ENCODE data around the gene PHACTR1. TPM values are rescaled to one million over a fixed set of nuclear protein-coding genes. Genes with fewer than 3 reads are reported as not detected.

Gene PHACTR1
- total RNA-seq, 1 experiment from 2014 or later = 0.05 TPM

DNA sequence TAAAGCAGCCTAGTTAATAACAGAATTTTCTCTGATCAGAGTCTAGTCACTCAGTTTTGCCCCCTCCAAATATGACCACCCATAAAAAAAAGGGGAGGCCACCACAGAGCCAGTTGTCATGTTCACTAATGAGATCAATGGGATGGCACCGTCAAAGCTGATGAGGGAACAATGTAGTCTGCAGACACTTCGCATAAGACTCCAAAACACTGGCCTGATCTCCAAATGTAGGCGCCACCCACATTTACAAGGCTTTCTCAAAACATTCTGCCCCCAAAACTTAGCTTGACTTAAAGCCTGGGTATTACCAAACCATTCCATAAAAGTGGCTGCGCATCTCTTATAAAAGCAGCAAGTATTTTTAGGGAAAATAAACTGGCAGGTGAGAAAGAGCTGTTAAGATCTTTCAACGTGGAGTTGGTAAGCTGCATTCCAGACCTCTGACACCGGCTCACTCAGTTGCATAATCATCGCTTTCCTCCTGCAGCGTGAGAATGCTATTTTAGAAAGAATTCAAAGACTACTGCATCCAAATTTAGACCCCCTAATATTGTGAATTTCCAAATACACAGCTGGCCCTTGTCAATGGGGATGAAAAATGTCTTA, 552.4 kb downstream of the PHACTR1 start:
- Histone ChIP-seq H3K36me3 (ENCODE audit: control insufficient read depth, insufficient read depth, low read length) (no peaks in the 10 kb centered on the region), H3K4me3 (ENCODE audit: low read depth in 2 of 2, low read length in 2 of 2) (no peak overlapping the region), H3K9me3 (ENCODE audit: control insufficient read depth, insufficient read depth, low read depth, low read length) (no peaks in the 10 kb centered on the region), H3K4me1 (ENCODE audit: control insufficient read depth, insufficient read depth, low read length) (no peaks in the 10 kb centered on the region), H3K27ac (ENCODE audit: low read length) (no peak overlapping the region), H3K27me3 (ENCODE audit: control insufficient read depth, insufficient read depth, low read length) (peaks cover 2% of the 10 kb centered on the region; the same call in 1 of the 2 replicates)
- intact Hi-C loops (cut with micrococcal nuclease; ENCODE audit: unreplicated experiment) (no loop called here), in situ Hi-C loops (cut with HindIII; ENCODE audit: low pct_unique_long_range_greater_than_20kb, low sequenced_read_pairs) (no loop called here)
- ATAC-seq (no peak), DNase-seq (ENCODE audit: low read depth, low spot score) (no peak)
- ChIA-PET CTCF (interaction anchor here (0.7 kb wide), 1 partner anchor 66 kb away, joined by 3 read pairs; no protein-coding TSS in a partner anchor), POLR2A (no interaction called here)
- TF ChIP-seq TCF7L2 (IDR thresholded peaks at IDR 0.05; ENCODE audit: low read depth, low read length) = no peak
- TF ChIP-seq, protein P1, sequence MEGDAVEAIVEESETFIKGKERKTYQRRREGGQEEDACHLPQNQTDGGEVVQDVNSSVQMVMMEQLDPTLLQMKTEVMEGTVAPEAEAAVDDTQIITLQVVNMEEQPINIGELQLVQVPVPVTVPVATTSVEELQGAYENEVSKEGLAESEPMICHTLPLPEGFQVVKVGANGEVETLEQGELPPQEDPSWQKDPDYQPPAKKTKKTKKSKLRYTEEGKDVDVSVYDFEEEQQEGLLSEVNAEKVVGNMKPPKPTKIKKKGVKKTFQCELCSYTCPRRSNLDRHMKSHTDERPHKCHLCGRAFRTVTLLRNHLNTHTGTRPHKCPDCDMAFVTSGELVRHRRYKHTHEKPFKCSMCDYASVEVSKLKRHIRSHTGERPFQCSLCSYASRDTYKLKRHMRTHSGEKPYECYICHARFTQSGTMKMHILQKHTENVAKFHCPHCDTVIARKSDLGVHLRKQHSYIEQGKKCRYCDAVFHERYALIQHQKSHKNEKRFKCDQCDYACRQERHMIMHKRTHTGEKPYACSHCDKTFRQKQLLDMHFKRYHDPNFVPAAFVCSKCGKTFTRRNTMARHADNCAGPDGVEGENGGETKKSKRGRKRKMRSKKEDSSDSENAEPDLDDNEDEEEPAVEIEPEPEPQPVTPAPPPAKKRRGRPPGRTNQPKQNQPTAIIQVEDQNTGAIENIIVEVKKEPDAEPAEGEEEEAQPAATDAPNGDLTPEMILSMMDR (IDR thresholded peaks at IDR 0.05) = no peak
- TF ChIP-seq, protein P2, sequence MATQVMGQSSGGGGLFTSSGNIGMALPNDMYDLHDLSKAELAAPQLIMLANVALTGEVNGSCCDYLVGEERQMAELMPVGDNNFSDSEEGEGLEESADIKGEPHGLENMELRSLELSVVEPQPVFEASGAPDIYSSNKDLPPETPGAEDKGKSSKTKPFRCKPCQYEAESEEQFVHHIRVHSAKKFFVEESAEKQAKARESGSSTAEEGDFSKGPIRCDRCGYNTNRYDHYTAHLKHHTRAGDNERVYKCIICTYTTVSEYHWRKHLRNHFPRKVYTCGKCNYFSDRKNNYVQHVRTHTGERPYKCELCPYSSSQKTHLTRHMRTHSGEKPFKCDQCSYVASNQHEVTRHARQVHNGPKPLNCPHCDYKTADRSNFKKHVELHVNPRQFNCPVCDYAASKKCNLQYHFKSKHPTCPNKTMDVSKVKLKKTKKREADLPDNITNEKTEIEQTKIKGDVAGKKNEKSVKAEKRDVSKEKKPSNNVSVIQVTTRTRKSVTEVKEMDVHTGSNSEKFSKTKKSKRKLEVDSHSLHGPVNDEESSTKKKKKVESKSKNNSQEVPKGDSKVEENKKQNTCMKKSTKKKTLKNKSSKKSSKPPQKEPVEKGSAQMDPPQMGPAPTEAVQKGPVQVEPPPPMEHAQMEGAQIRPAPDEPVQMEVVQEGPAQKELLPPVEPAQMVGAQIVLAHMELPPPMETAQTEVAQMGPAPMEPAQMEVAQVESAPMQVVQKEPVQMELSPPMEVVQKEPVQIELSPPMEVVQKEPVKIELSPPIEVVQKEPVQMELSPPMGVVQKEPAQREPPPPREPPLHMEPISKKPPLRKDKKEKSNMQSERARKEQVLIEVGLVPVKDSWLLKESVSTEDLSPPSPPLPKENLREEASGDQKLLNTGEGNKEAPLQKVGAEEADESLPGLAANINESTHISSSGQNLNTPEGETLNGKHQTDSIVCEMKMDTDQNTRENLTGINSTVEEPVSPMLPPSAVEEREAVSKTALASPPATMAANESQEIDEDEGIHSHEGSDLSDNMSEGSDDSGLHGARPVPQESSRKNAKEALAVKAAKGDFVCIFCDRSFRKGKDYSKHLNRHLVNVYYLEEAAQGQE (IDR thresholded peaks at IDR 0.05; ENCODE audit: insufficient read depth in 1 of 2, low read depth in 2 of 2, low read length in 1 of 2) = no peak
- no peak for TF ChIP-seq POLR2AphosphoS5 (IDR thresholded peaks at IDR 0.05; ENCODE audit: low read depth, low read length)
- TF ChIP-seq SIN3A (IDR thresholded peaks at IDR 0.05; ENCODE audit: borderline replicate concordance, insufficient read depth, low read depth, low read length) = no peak
- BruUV-seq (replicated peaks) = no TSS peak

DNA sequence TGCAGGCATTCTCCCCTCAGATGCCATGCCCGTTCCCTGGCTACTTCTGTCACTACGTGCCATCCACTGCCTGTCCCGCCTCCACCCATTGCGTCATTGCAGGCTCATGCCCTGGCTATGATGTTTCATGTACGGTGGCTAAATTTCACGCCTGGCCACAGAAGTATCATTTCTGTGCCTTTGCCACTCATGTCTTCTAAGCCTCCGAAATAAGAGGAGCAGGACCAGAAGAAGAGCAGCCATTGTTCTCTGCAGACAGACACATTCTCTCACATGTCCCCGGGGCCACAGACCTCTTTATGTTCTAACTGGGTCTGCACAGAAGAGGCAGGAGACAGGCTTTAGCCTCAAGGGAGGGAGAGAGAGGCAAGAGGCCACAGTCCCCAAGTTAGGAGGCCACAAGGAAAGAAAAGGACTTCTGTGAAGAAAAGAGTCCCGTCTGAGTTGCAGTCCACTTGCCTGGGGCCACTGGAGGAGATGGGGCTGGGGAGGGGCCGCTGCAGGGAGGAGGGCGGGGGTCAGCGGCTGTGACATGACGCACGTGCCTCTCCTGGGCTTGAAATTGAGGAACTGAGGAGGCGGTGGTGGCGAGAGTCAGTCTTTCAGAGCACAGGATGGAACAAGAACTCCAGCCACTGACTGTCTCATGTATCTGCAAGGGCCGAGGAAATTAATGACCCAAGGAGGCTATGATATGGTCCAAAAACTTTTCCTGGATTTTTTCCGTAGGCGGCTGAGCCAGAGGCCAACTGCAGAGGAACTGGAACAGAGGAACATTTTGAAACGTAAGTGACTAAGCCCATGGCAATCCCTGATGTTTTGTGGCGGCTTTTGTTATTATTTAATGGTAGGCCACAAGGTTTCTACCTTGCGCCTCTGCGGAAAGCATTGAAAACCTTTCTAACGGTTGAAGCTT, 555.8 kb downstream of the PHACTR1 start:
- TF ChIP-seq SIN3A (IDR thresholded peaks at IDR 0.05; ENCODE audit: borderline replicate concordance, insufficient read depth, low read depth, low read length) (no peak), TCF7L2 (IDR thresholded peaks at IDR 0.05; ENCODE audit: low read depth, low read length) (no peak), POLR2AphosphoS5 (IDR thresholded peaks at IDR 0.05; ENCODE audit: low read depth, low read length) (no peak)
- TF ChIP-seq, protein P1 (IDR thresholded peaks at IDR 0.05) = no peak
- TF ChIP-seq, protein P2 (IDR thresholded peaks at IDR 0.05; ENCODE audit: insufficient read depth in 1 of 2, low read depth in 2 of 2, low read length in 1 of 2) = no peak
- DNase-seq (ENCODE audit: low read depth, low spot score) (no peak), ATAC-seq (no peak)
- Histone ChIP-seq H3K9me3 (ENCODE audit: control insufficient read depth, insufficient read depth, low read depth, low read length) (no peaks in the 10 kb centered on the region), H3K36me3 (ENCODE audit: control insufficient read depth, insufficient read depth, low read length) (no peaks in the 10 kb centered on the region), H3K27me3 (ENCODE audit: control insufficient read depth, insufficient read depth, low read length) (peaks cover 2% of the 10 kb centered on the region; the same call in 1 of the 2 replicates), H3K4me1 (ENCODE audit: control insufficient read depth, insufficient read depth, low read length) (no peaks in the 10 kb centered on the region), H3K4me3 (ENCODE audit: low read depth in 2 of 2, low read length in 2 of 2) (no peak overlapping the region), H3K27ac (ENCODE audit: low read length) (no peak overlapping the region)
- ChIA-PET POLR2A (no interaction called here), CTCF (no interaction called here)
- no TSS peak for BruUV-seq (replicated peaks)
- in situ Hi-C loops (cut with HindIII; ENCODE audit: low pct_unique_long_range_greater_than_20kb, low sequenced_read_pairs) (no loop called here), intact Hi-C loops (cut with micrococcal nuclease; ENCODE audit: unreplicated experiment) (no loop called here)
